HepG2 (cell line): Measurements from ENCODE around the gene IGSF21.

Experiments used
- CAMTA2 ChIP-seq: sonication (generic); formaldehyde crosslinking; IDR thresholded peaks from 2 replicates; pipeline ENCODE4 v1.4.0; 2020; ENCODE audit warnings: mild to moderate bottlenecking, missing genetic modification reagents, borderline replicate concordance
- ZBTB8A ChIP-seq: sonication (generic); formaldehyde crosslinking; IDR thresholded peaks from 2 replicates; pipeline ENCODE4 v1.4.0; 2020; ENCODE audit warnings: mild to moderate bottlenecking, low read depth, missing genetic modification reagents, borderline replicate concordance
- ZNF598 ChIP-seq: sonication (generic); formaldehyde crosslinking; IDR thresholded peaks from 2 replicates; pipeline ENCODE4 v1.5.1; 2020; ENCODE audit warnings: mild to moderate bottlenecking, missing genetic modification reagents, borderline replicate concordance
- TF ChIP-seq, protein P1 (sequence below): sonication (generic); formaldehyde crosslinking; IDR thresholded peaks from 2 replicates; pipeline ENCODE4 v1.5.0; 2020; ENCODE audit warnings: mild to moderate bottlenecking, missing genetic modification reagents, moderate library complexity

DNA sequence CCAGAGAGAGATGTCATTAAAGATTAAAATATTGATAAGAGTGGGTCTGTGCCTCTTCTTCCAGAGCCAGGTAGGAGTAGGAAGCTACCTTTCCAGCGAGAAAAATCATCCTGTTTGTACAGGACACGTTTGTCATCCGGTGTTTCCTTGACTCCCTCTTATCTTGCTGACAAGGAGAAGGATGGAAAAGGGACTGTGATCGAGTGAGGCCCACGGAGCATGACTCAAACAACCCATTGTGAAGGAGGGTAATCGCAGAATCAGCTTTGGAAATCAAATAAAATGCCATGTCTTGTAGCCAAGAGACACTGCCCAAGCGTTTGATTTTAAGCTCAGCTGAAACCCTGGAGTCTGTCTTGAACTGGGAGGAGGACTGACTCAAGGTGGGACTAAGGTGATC is 97.7 kb downstream of the IGSF21 start:
- TF ChIP-seq ZBTB8A (CRISPR knock-in tag): no peak
- TF ChIP-seq, protein P1, sequence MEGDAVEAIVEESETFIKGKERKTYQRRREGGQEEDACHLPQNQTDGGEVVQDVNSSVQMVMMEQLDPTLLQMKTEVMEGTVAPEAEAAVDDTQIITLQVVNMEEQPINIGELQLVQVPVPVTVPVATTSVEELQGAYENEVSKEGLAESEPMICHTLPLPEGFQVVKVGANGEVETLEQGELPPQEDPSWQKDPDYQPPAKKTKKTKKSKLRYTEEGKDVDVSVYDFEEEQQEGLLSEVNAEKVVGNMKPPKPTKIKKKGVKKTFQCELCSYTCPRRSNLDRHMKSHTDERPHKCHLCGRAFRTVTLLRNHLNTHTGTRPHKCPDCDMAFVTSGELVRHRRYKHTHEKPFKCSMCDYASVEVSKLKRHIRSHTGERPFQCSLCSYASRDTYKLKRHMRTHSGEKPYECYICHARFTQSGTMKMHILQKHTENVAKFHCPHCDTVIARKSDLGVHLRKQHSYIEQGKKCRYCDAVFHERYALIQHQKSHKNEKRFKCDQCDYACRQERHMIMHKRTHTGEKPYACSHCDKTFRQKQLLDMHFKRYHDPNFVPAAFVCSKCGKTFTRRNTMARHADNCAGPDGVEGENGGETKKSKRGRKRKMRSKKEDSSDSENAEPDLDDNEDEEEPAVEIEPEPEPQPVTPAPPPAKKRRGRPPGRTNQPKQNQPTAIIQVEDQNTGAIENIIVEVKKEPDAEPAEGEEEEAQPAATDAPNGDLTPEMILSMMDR (CRISPR knock-in tag): no peak
- TF ChIP-seq ZNF598 (CRISPR knock-in tag): no peak
- no peak for TF ChIP-seq CAMTA2
